HCT116 (cell line): ENCODE data around the gene GPR84. TPM values are rescaled to one million over a fixed set of nuclear protein-coding genes. Genes with fewer than 3 reads are reported as not detected.
A peak's percentile ranks its signal among the peaks of the same experiment; 100 is the strongest.

Source experiments
- ATAC-seq: fragments of 200-7000 bp; cut with Tn5 transposase; 2 replicates; pipeline ENCODE4 v1.9.1; 2020; ENCODE audit warnings: mild to moderate bottlenecking, moderate library complexity
- BruUV-seq: library from RNA; stranded (reverse); fragments of 400-500 nt; replicated peaks from 2 replicates; lab custom pipeline; 2021; lab: Mats Ljungman, UMichigan
- CTCF ChIA-PET: fragments of 300-600 bp; sonication (Branson Sonifier 250); formaldehyde crosslinking; loops from one replicate; lab custom pipeline; 2021; ENCODE audit warnings: antibody characterized with exemption; lab: Charles Lee
- POLR2A ChIA-PET: fragments of 300-600, 350-600 bp; sonication (Branson Sonifier 250); formaldehyde crosslinking; loops from one replicate; lab custom pipeline; 2021; ENCODE audit warnings: antibody characterized with exemption; lab: Charles Lee
- RAD21 ChIA-PET, 2 experiments: fragments of 300-600 bp; sonication (Branson Sonifier 250); formaldehyde crosslinking; loops; one replicate each; lab custom pipeline; 2023; ENCODE audit warnings: low total read pairs in 2 of 2; ENCODE audit not compliant: uncharacterized antibody in 2 of 2, unreplicated experiment in 2 of 2, low non-redundant PET in 1 of 2; lab: Charles Lee
- DNase-seq: peaks from one replicate; pipeline ENCODE4 v3.0.0-alpha.2; 2010; ENCODE audit warnings: low read depth, low spot score
- H2AFZ ChIP-seq: fragments of 200-600 bp; shearing (Covaris generic), sonication (generic); 2 replicates; pipeline ENCODE4 v1.6.1; 2017; ENCODE audit warnings: low read depth, mixed run types, mixed read lengths, antibody characterized with exemption, low read length; ENCODE audit not compliant: poor library complexity, severe bottlenecking
- H3K27ac ChIP-seq: 2 replicates; pipeline ENCODE4 v1.5.1; 2012; ENCODE audit warnings: low read depth, low read length
- H3K27me3 ChIP-seq: fragments of 200-600 bp; sonication (generic); 2 replicates; pipeline ENCODE4 v1.6.1; 2016; ENCODE audit warnings: mixed run types, low read length, mixed read lengths; ENCODE audit not compliant: insufficient read depth
- H3K36me3 ChIP-seq, 2 experiments: fragments of 200-500 bp in 1 of 2; fragments of 200-600 bp in 1 of 2; sonication (Bioruptor generic) in 1 of 2; sonication (generic) in 1 of 2; 2 replicates each; pipeline versions ENCODE4 v1.5.1 to v1.6.1; 2014 to 2016; ENCODE audit warnings: low read length in 2 of 2, inconsistent platforms in 1 of 2, mixed read lengths in 1 of 2, mixed run types in 1 of 2; ENCODE audit not compliant: insufficient read depth in 2 of 2, control insufficient read depth in 1 of 2
- H3K4me1 ChIP-seq, 2 experiments: fragments of 200-600 bp in 1 of 2; sonication (generic) in 1 of 2; 2 replicates each; pipeline versions ENCODE4 v1.5.1 to v1.6.1; 2012 to 2017; ENCODE audit warnings: low read length in 2 of 2, inconsistent platforms in 1 of 2, mild to moderate bottlenecking in 1 of 2, mixed read lengths in 1 of 2, mixed run types in 1 of 2, moderate library complexity in 1 of 2; ENCODE audit not compliant: insufficient read depth in 2 of 2, control insufficient read depth in 1 of 2
- H3K4me2 ChIP-seq: fragments of 200-600 bp; sonication (generic); 2 replicates; pipeline ENCODE4 v1.6.1; 2017; ENCODE audit warnings: mixed run types, low read length, mixed read lengths
- H3K4me3 ChIP-seq, 2 experiments: fragments of 200-600 bp in 1 of 2; sonication (generic) in 1 of 2; replicated peaks in 1 of 2; 2 replicates each; pipeline ENCODE4 v1.5.1; 2011 to 2016; ENCODE audit warnings: low read length in 2 of 2, control low read depth in 1 of 2, low read depth in 1 of 2, mild to moderate bottlenecking in 1 of 2, mixed read lengths in 1 of 2, mixed run types in 1 of 2
- H3K79me2 ChIP-seq: fragments of 200-600 bp; sonication (generic); 2 replicates; pipeline ENCODE4 v1.6.1; 2017; ENCODE audit warnings: mild to moderate bottlenecking, mixed run types, low read length, moderate library complexity, mixed read lengths; ENCODE audit not compliant: insufficient read depth
- H3K9ac ChIP-seq: fragments of 200-600 bp; sonication (generic); 2 replicates; pipeline ENCODE4 v1.6.1; 2016; ENCODE audit warnings: low read length, mixed read lengths
- H3K9me2 ChIP-seq: fragments of 200-600 bp; sonication (generic), shearing (Covaris generic); 2 replicates; pipeline ENCODE4 v1.6.1; 2017; ENCODE audit warnings: mixed run types, mild to moderate bottlenecking, moderate library complexity; ENCODE audit not compliant: insufficient read depth
- H3K9me3 ChIP-seq, 2 experiments: fragments of 200-500 bp in 1 of 2; fragments of 200-600 bp in 1 of 2; sonication (Bioruptor generic) in 1 of 2; sonication (generic) in 1 of 2; 2 replicates each; pipeline ENCODE4 v1.6.1; 2014 to 2017; ENCODE audit warnings: low read length in 2 of 2, mixed read lengths in 2 of 2, inconsistent platforms in 1 of 2, low read depth in 1 of 2, mild to moderate bottlenecking in 1 of 2, mixed run types in 1 of 2, moderate library complexity in 1 of 2; ENCODE audit not compliant: control insufficient read depth in 1 of 2, insufficient read depth in 1 of 2
- H4K20me1 ChIP-seq: fragments of 200-600 bp; sonication (generic), shearing (Covaris generic); 2 replicates; pipeline ENCODE4 v1.6.1; 2017; ENCODE audit warnings: mixed run types, mild to moderate bottlenecking, moderate library complexity; ENCODE audit not compliant: insufficient read depth
- ATF3 ChIP-seq: IDR thresholded peaks from 2 replicates; pipeline ENCODE4 v1.6.1; 2012
- CEBPB ChIP-seq: IDR thresholded peaks from 2 replicates; pipeline ENCODE4 v1.6.1; 2012; ENCODE audit warnings: low read depth
- CTCF ChIP-seq, 3 experiments: fragments of 200-600 bp in 1 of 3; sonication (generic) in 1 of 3; IDR thresholded peaks in 2 of 3; conservative IDR thresholded peaks in 1 of 3; 2 replicates each; pipeline ENCODE4 v1.5.1; 2012 to 2017; ENCODE audit warnings: low read depth in 2 of 3, low read length in 2 of 3, antibody characterized with exemption in 1 of 3, borderline replicate concordance in 1 of 3, control low read depth in 1 of 3, mild to moderate bottlenecking in 1 of 3, mixed read lengths in 1 of 3, mixed run types in 1 of 3, moderate library complexity in 1 of 3; ENCODE audit not compliant: insufficient read depth in 1 of 3
- EGR1 ChIP-seq: IDR thresholded peaks from 2 replicates; pipeline ENCODE4 v1.6.1; 2012; ENCODE audit warnings: low read depth
- ELF1 ChIP-seq: IDR thresholded peaks from 2 replicates; pipeline ENCODE4 v1.6.1; 2012; ENCODE audit warnings: low read depth, borderline replicate concordance
- EZH2 ChIP-seq: fragments of 200-600 bp; sonication (generic); IDR thresholded peaks from 2 replicates; pipeline ENCODE4 v1.6.1; 2017; ENCODE audit warnings: antibody characterized with exemption, mixed run types
- EZH2phosphoT487 ChIP-seq: fragments of 200-600 bp; IDR thresholded peaks from 2 replicates; pipeline ENCODE4 v1.6.1; 2018; ENCODE audit warnings: antibody characterized with exemption, borderline replicate concordance
- FOSL1 ChIP-seq: IDR thresholded peaks from 2 replicates; pipeline ENCODE4 v1.6.1; 2012; ENCODE audit warnings: low read depth
- JUND ChIP-seq: IDR thresholded peaks from 2 replicates; pipeline ENCODE4 v1.6.1; 2012
- POLR2A ChIP-seq: IDR thresholded peaks from 2 replicates; pipeline ENCODE4 v1.7.0; 2011; ENCODE audit warnings: borderline replicate concordance; ENCODE audit not compliant: insufficient read depth, insufficient read length; ENCODE audit errors: extremely low read depth
- POLR2AphosphoS5 ChIP-seq: IDR thresholded peaks from 2 replicates; pipeline ENCODE4 v1.6.1; 2011; ENCODE audit warnings: mild to moderate bottlenecking, low read depth, low read length, moderate library complexity
- REST ChIP-seq: IDR thresholded peaks from 2 replicates; pipeline ENCODE4 v1.6.1; 2012; ENCODE audit warnings: low read depth
- SIN3A ChIP-seq: IDR thresholded peaks from 2 replicates; pipeline ENCODE4 v1.6.1; 2012; ENCODE audit warnings: low read depth
- SP1 ChIP-seq: IDR thresholded peaks from 2 replicates; pipeline ENCODE4 v1.6.1; 2012; ENCODE audit warnings: low read depth
- TCF7L2 ChIP-seq: IDR thresholded peaks from 2 replicates; pipeline ENCODE4 v1.7.0; 2011; ENCODE audit warnings: borderline replicate concordance, inconsistent platforms; ENCODE audit not compliant: insufficient read depth, insufficient read length; ENCODE audit errors: extremely low read depth
- YY1 ChIP-seq: IDR thresholded peaks from 2 replicates; pipeline ENCODE4 v1.6.1; 2011; ENCODE audit warnings: low read length, low read depth, moderate library complexity, mild to moderate bottlenecking; ENCODE audit not compliant: insufficient replicate concordance; ENCODE audit errors: extremely low read depth
- ZFX ChIP-seq: fragments of 450-650 bp; IDR thresholded peaks from 2 replicates; pipeline ENCODE4 v1.6.1; 2017
- ZNF274 ChIP-seq: fragments of 200-500 bp; sonication (Bioruptor generic); IDR thresholded peaks from 2 replicates; pipeline ENCODE4 v1.6.1; 2014; ENCODE audit warnings: mild to moderate bottlenecking, low read depth, low read length, inconsistent platforms
- intact Hi-C: fragments of 100-400 bp; cut with micrococcal nuclease; formaldehyde crosslinking; loops from 2 replicates; pipeline ENCODE4 v1.10.0; 2022
- total RNA-seq: library from RNA; stranded (reverse); gene quantifications from one replicate; pipeline ENCODE4 v1.2.1, GENCODE V29; 2021; ENCODE audit not compliant: unreplicated experiment
- TF ChIP-seq, protein P1 (sequence below): IDR thresholded peaks from 2 replicates; pipeline ENCODE4 v1.6.1; 2012

GPR84 gene
- total RNA-seq, 1 experiment from 2014 or later = not detected

DNA sequence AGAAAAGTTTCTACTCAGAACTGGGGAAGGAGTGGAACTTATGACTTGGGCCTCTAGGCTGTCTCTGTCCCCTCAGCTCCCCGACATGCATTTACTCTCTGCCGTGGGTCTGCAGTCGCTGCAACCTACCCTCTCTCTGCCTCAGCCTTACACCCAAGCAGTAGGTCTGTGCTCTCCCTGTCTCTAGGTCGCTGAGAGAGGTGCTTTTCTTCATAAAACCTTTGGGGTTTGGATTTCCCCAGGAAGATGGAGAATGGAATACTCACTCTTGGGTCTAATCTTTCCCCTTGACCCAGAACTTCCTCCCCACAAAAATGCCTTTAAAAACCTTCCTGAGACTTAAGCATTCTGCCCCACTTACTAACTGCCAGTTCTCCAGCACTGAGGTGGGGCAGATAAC lies 12.9 kb downstream of the GPR84 start:
- Histone ChIP-seq H3K9ac (no peak overlapping the region), H3K9me2 (no peaks in the 10 kb centered on the region), H3K4me2 (no peak overlapping the region), H3K79me2 (no peaks in the 10 kb centered on the region), H3K4me3 (no peak overlapping the region), H3K27ac (no peak overlapping the region), H3K4me1 (peaks cover 0 to 2% of the 10 kb centered on the region in 2 experiments; a peak in 1 of 4 replicates)
- intact Hi-C loops = no loop called here
- CTCF ChIA-PET = interaction anchor here (1.2 to 3.0 kb wide), 2 partner anchors 15 to 26 kb away, joined by 3 to 7 read pairs; partner anchors contain the start of gene COPZ1
- no peak for ATAC-seq
- TF ChIP-seq EZH2 (no peak), TCF7L2 (no peak), EGR1 (no peak), FOSL1 (no peak), POLR2A (no peak), YY1 (no peak), ZNF274 (no peak), EZH2phosphoT487 (no peak), CTCF (IDR thresholded peaks at IDR 0.05 in 2 of 3, conservative IDR thresholded peaks at IDR 0.05 in 1 of 3; ENCODE audit: borderline replicate concordance in 1 of 3, insufficient read depth in 1 of 3, low read depth in 2 of 3, low read length in 2 of 3) (no peak), REST (no peak), JUND (no peak), ELF1 (no peak), SP1 (no peak), CEBPB (no peak), SIN3A (no peak), ATF3 (no peak), POLR2AphosphoS5 (no peak), ZFX (no peak)
- TF ChIP-seq, protein P1, sequence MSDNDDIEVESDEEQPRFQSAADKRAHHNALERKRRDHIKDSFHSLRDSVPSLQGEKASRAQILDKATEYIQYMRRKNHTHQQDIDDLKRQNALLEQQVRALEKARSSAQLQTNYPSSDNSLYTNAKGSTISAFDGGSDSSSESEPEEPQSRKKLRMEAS = no peak
- TF ChIP-seq, all 23 proteins: peak for 0
- DNase-seq = no peak
- TSS peak; percentile 55 for BruUV-seq
- Histone ChIP-seq H2AFZ (no peak overlapping the region), H4K20me1 (no peaks in the 10 kb centered on the region), H3K36me3 (peaks cover 38% of the 10 kb centered on the region in 2 experiments), H3K9me3 (no peaks in the 10 kb centered on the region), H3K27me3 (no peaks in the 10 kb centered on the region)
- ChIA-PET POLR2A (no interaction called here), RAD21 (no interaction called here)
